GM19025 (cell line): ENCODE results near the gene BOK.

Experiments used
- ATAC-seq: cut with Tn5 transposase; IDR thresholded peaks from one replicate; pipeline ENCODE4 v1.9.1; 2021; ENCODE audit warnings: mild to moderate bottlenecking, low read depth, moderate library complexity; ENCODE audit not compliant: unreplicated experiment

The BOK gene

GRCh38 chr2:241617431-241618154 is 59.0 kb downstream of the BOK start:
- ATAC-seq = no peak

DNA sequence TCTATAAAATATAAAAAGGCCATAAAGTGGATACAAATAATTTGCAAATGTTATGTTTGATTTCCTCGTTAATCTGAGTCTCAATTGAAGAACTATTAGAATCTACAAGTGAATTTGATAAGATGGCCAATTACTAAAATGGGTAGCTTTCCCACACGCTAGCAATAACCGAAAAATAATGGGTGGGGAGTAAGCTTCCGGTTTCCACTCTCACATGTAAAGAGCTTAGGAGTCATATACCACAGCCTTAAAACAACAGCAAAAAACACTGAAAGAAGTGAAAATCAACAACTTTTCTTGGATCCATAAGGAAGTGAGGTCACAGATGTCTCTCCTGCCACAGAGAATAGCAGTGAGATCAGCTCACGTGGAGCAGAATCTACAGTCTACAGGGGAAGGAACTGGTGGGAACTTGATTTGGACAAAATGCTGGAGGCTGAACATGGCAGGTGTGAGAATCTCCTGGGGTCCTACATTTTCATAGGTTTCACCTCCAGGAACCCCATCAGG is 59.8 kb downstream of the BOK start:
- no peak for ATAC-seq

DNA sequence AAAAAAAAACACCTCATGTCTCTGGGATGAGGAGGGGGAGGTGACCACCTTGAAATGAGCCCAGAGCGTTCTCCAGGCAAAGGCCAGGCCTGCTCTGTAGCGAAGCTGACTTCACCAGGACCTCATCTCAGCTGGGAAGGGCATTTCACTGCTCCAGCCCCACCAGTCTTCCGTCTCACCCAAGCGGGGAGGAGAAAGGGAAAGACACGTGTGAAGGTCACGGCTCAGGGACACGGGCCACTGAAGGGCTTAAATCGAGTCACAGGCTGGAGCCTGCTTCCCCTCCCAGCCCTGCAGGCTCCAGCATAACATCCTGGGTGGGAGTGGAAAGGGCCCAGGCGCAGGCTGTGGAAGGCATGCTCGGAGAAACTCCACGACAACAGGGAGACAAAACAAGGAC is 60.3 kb downstream of the BOK start:
- no peak for ATAC-seq

DNA sequence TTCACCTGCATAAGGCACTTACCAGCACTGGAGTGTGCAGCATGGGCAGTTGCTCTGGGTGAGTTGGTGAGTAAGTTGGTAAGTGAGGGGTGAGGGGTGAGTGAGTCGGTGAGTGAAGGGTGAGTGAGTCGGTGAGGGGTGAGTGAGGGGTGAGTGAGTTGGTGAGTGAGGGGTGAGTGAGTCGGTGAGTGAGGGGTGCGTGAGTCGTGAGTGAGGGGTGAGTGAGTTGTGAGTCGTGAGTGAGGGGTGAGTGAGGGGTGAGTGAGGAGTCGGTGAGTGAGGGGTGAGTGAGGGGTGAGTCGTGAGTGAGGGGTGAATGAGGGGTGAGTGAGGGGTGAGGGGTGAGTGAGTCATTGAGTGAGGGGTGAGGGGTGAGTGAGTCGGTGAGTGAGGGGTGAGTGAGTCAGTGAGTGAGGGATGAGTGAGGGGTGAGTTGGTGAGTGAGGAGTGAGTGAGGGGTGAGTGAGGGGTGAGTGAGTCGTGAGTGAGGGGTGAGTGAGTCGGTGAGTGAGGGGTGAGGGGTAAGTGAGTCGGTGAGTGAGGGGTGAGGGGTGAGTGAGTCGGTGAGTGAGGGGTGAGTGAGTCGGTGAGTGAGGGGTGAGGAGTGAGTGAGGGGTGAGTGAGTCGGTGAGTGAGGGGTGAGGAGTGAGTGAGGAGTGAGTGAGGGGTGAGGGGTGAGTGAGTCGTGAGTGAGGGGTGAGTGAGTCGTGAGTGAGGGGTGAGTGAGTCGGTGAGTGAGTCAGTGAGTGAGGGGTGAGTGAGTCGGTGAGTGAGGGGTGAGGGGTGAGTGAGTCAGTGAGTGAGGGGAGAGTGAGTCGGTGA is 61.3 kb downstream of the BOK start:
- no peak for ATAC-seq

- ATAC-seq = no peak
Observed at GRCh38 chr2:241620419-241620769, 61.8 kb downstream of the BOK start.
